ENCODE results near the gene PPFIA1.

The PPFIA1 gene

DNA sequence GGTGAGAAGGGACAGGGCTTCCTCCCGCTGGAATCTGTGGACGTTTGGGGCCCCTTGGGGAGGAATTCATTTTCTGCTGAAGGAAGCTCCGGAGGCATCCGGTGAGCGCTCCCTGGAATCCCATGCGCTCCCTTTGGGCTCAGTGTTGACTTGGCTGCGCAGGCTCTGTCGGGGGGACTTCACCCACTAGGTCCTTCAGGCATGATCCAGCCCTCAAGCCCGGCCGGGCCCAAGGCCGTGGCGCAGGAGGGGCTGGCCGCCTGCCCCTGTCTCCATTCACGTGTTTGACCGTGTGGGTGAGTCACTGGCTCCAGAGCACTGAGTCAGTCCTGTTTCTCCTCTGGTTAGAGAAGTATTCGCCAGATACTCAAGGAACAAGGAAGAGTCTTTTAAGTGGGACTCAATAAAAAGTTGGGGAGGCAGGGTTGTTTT, 129.2 kb downstream of the PPFIA1 start:
- TF ChIP-seq EZH2phosphoT487 (IDR thresholded peaks at IDR 0.05; ENCODE audit: low read length): no peak
- TF ChIP-seq, protein P1, sequence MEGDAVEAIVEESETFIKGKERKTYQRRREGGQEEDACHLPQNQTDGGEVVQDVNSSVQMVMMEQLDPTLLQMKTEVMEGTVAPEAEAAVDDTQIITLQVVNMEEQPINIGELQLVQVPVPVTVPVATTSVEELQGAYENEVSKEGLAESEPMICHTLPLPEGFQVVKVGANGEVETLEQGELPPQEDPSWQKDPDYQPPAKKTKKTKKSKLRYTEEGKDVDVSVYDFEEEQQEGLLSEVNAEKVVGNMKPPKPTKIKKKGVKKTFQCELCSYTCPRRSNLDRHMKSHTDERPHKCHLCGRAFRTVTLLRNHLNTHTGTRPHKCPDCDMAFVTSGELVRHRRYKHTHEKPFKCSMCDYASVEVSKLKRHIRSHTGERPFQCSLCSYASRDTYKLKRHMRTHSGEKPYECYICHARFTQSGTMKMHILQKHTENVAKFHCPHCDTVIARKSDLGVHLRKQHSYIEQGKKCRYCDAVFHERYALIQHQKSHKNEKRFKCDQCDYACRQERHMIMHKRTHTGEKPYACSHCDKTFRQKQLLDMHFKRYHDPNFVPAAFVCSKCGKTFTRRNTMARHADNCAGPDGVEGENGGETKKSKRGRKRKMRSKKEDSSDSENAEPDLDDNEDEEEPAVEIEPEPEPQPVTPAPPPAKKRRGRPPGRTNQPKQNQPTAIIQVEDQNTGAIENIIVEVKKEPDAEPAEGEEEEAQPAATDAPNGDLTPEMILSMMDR (IDR thresholded peaks at IDR 0.05; ENCODE audit: low read length): no peak
- no peak for TF ChIP-seq EZH2 (optimal IDR thresholded peaks at IDR 0.05; ENCODE audit: low read depth, low read length)
- Histone ChIP-seq H3K27me3 (replicated peaks; ENCODE audit: insufficient read depth, low read length) (peaks cover 93% of the 10 kb centered on the region), H3K36me3 (replicated peaks; ENCODE audit: insufficient read depth, low read length) (no peaks in the 10 kb centered on the region), H3K27ac (ENCODE audit: low read length) (no peak overlapping the region), H3K9me3 (replicated peaks; ENCODE audit: insufficient read depth, low read length) (no peaks in the 10 kb centered on the region), H3K9ac (ENCODE audit: low read length) (no peak overlapping the region), H3K9me2 (replicated peaks; ENCODE audit: insufficient read depth, low read length) (no peaks in the 10 kb centered on the region), H3F3A (ENCODE audit: insufficient read depth, low read length) (no peaks in the 10 kb centered on the region), H2AFZ (ENCODE audit: low read length) (no peak overlapping the region), H3K79me2 (ENCODE audit: low read length) (no peaks in the 10 kb centered on the region), H3K4me1 (ENCODE audit: low read length) (peaks cover 8% of the 10 kb centered on the region), H4K20me1 (ENCODE audit: insufficient read depth, low read length) (no peaks in the 10 kb centered on the region), H3K4me2 (ENCODE audit: low read depth, low read length) (no peak overlapping the region), H3K4me3 (ENCODE audit: low read length) (no peak overlapping the region)
- DNase-seq: no peak

DNA sequence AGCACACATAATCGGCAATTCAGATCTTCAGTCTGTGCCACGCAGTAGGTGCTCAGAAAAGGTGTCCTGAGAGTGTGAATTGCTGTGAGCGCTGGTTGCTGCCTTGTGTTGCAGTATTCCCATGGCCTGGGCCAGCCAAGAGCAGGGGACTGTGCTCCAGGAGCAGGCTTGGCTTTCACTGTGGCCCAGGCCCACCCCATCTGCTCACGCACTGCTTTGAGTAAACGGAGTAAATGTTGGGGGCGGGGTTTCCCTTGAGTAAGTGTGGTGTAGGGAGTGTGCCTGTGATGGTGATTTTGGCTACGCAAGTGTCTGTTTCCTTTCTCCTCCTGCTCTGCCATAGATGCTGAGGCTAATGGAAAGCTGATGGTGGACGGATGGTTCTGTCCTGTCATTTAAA, 130.2 kb downstream of the PPFIA1 start:
- Histone ChIP-seq H3K9me3 (replicated peaks; ENCODE audit: insufficient read depth, low read length) (no peaks in the 10 kb centered on the region), H3F3A (ENCODE audit: insufficient read depth, low read length) (no peaks in the 10 kb centered on the region), H3K4me2 (ENCODE audit: low read depth, low read length) (no peak overlapping the region), H3K9me2 (replicated peaks; ENCODE audit: insufficient read depth, low read length) (no peaks in the 10 kb centered on the region), H3K36me3 (replicated peaks; ENCODE audit: insufficient read depth, low read length) (no peaks in the 10 kb centered on the region), H3K27ac (ENCODE audit: low read length) (no peak overlapping the region), H3K9ac (ENCODE audit: low read length) (no peak overlapping the region), H3K4me1 (ENCODE audit: low read length) (peaks cover 8% of the 10 kb centered on the region), H3K4me3 (ENCODE audit: low read length) (no peak overlapping the region), H3K79me2 (ENCODE audit: low read length) (no peaks in the 10 kb centered on the region), H4K20me1 (ENCODE audit: insufficient read depth, low read length) (no peaks in the 10 kb centered on the region), H2AFZ (ENCODE audit: low read length) (no peak overlapping the region), H3K27me3 (replicated peaks; ENCODE audit: insufficient read depth, low read length) (peaks cover 95% of the 10 kb centered on the region)
- TF ChIP-seq EZH2phosphoT487 (IDR thresholded peaks at IDR 0.05; ENCODE audit: low read length): no peak
- no peak for TF ChIP-seq EZH2 (optimal IDR thresholded peaks at IDR 0.05; ENCODE audit: low read depth, low read length)
- TF ChIP-seq, protein P1 (IDR thresholded peaks at IDR 0.05; ENCODE audit: low read length): no peak
- no peak for DNase-seq

DNA sequence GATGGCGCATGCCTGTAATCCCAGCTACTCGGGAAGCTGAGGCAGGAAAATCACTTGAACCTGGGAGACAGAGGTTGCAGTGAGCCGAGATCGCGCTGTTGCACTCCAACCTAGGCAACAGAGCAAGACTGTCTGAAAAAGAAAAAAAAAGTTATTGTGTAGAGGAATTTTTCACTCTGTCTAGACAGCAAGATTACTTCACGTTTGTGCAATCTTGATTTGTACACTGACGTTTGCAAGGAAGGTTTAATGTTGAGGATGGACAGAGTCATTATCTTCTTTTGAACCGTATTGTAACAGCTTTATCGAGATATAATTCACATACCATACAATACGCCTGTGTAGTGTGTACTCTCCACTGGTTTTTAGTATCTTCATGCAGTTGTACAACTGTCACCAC, 131.5 kb downstream of the PPFIA1 start:
- H3K9ac ChIP-seq (ENCODE audit: low read length): no peak overlapping the region
- no peak overlapping the region for H3K4me3 ChIP-seq (ENCODE audit: low read length)
- H3F3A ChIP-seq (ENCODE audit: insufficient read depth, low read length): no peaks in the 10 kb centered on the region
- no peaks in the 10 kb centered on the region for H3K9me3 ChIP-seq (replicated peaks; ENCODE audit: insufficient read depth, low read length)
- H2AFZ ChIP-seq (ENCODE audit: low read length): no peak overlapping the region
- peaks cover 8% of the 10 kb centered on the region for H3K4me1 ChIP-seq (ENCODE audit: low read length)
- H3K27ac ChIP-seq (ENCODE audit: low read length): no peak overlapping the region
- H3K36me3 ChIP-seq (replicated peaks; ENCODE audit: insufficient read depth, low read length): no peaks in the 10 kb centered on the region
- TF ChIP-seq EZH2 (optimal IDR thresholded peaks at IDR 0.05; ENCODE audit: low read depth, low read length) (no peak), EZH2phosphoT487 (IDR thresholded peaks at IDR 0.05; ENCODE audit: low read length) (no peak)
- TF ChIP-seq, protein P1 (IDR thresholded peaks at IDR 0.05; ENCODE audit: low read length): no peak
- H4K20me1 ChIP-seq (ENCODE audit: insufficient read depth, low read length): no peaks in the 10 kb centered on the region
- H3K27me3 ChIP-seq (replicated peaks; ENCODE audit: insufficient read depth, low read length): peaks cover 96% of the 10 kb centered on the region
- no peaks in the 10 kb centered on the region for H3K79me2 ChIP-seq (ENCODE audit: low read length)
- no peak overlapping the region for H3K4me2 ChIP-seq (ENCODE audit: low read depth, low read length)
- DNase-seq: no peak
- H3K9me2 ChIP-seq (replicated peaks; ENCODE audit: insufficient read depth, low read length): no peaks in the 10 kb centered on the region

Measured in MM.1S (cell line).